B cell (primary cell): ENCODE results near the gene NKAIN2.

Source experiments
- EZH2 ChIP-seq: IDR thresholded peaks from 2 replicates; pipeline ENCODE4 v1.6.1; 2012; ENCODE audit warnings: borderline replicate concordance, low read depth, mild to moderate bottlenecking, moderate library complexity, low read length; ENCODE audit not compliant: insufficient read depth, poor library complexity, severe bottlenecking
- TF ChIP-seq, protein P1 (sequence below): fragments of 200-600 bp; IDR thresholded peaks from one replicate; pipeline ENCODE4 v1.8.0; 2022; ENCODE audit warnings: antibody characterized with exemption, mild to moderate bottlenecking

DNA sequence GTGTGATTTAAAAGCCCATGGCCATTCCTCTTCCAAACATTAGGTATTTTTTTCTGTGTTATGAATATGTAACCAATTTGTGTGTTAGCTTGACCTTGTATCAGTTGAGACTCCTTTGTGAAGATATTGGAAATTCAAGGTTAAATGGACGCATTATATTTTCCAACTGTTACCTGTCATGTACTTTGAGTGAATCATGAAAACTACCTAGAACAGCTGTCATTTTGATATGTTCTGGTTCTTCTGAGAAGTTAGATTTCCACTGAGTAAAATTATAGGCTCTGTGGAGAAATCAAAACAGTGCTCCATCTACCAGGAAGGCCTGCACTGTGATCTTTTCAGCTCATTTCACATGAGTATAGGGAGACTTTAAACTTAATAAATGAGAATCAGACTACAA is 470.0 kb downstream of the NKAIN2 start:
- TF ChIP-seq, protein P1, sequence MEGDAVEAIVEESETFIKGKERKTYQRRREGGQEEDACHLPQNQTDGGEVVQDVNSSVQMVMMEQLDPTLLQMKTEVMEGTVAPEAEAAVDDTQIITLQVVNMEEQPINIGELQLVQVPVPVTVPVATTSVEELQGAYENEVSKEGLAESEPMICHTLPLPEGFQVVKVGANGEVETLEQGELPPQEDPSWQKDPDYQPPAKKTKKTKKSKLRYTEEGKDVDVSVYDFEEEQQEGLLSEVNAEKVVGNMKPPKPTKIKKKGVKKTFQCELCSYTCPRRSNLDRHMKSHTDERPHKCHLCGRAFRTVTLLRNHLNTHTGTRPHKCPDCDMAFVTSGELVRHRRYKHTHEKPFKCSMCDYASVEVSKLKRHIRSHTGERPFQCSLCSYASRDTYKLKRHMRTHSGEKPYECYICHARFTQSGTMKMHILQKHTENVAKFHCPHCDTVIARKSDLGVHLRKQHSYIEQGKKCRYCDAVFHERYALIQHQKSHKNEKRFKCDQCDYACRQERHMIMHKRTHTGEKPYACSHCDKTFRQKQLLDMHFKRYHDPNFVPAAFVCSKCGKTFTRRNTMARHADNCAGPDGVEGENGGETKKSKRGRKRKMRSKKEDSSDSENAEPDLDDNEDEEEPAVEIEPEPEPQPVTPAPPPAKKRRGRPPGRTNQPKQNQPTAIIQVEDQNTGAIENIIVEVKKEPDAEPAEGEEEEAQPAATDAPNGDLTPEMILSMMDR: no peak
- TF ChIP-seq EZH2: no peak
